GM12892 (cell line): ENCODE results near the gene CORIN.

Experiments
- POLR2A ChIP-seq: IDR thresholded peaks from 2 replicates; pipeline ENCODE4 v1.6.1; 2011; ENCODE audit warnings: low read depth, low read length, control low read depth
- POLR2AphosphoS5 ChIP-seq: IDR thresholded peaks from 2 replicates; pipeline ENCODE4 v1.6.1; 2011; ENCODE audit warnings: low read depth, low read length, control low read depth
- TAF1 ChIP-seq: IDR thresholded peaks from 2 replicates; pipeline ENCODE4 v1.6.1; 2011; ENCODE audit warnings: low read depth, mild to moderate bottlenecking, control low read depth, low read length, borderline replicate concordance

GRCh38 chr4:47718696-47719095 is 119.2 kb downstream of the CORIN start:
- TF ChIP-seq POLR2AphosphoS5 (no peak), POLR2A (no peak), TAF1 (no peak)
